Measurements from ENCODE around the gene BOD1.

DNA sequence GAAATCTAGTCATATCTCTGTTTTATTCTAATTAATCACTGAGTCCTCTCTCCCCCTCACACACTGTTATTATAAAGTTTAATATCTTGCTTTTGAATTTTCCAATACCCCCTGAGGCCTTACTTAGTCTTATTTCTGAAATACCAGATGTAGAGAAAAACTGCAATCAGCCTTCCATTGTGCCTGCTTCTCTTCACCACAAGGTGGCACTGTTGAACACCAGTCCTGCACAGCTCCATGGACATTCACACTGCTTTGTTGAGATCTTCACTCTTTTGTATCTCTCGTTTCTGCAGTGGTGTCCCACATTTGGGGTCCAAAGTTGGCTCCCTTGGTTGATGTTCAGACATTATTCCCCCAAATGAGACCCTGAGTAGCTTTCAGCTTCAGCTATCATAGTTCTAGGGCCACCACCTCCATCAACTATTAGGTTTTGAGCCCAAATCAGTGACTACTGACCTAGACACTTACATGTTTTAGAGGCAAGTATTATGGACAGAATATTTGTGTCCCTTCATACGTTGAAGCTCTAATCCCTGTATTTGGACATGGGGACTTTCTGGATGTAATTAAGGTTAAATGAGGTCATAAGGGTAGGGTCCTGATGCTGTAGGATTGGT lies 24.3 kb downstream of the BOD1 start:
- TF ChIP-seq, protein P1, sequence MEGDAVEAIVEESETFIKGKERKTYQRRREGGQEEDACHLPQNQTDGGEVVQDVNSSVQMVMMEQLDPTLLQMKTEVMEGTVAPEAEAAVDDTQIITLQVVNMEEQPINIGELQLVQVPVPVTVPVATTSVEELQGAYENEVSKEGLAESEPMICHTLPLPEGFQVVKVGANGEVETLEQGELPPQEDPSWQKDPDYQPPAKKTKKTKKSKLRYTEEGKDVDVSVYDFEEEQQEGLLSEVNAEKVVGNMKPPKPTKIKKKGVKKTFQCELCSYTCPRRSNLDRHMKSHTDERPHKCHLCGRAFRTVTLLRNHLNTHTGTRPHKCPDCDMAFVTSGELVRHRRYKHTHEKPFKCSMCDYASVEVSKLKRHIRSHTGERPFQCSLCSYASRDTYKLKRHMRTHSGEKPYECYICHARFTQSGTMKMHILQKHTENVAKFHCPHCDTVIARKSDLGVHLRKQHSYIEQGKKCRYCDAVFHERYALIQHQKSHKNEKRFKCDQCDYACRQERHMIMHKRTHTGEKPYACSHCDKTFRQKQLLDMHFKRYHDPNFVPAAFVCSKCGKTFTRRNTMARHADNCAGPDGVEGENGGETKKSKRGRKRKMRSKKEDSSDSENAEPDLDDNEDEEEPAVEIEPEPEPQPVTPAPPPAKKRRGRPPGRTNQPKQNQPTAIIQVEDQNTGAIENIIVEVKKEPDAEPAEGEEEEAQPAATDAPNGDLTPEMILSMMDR (IDR thresholded peaks at IDR 0.05; ENCODE audit: low read depth, low read length, missing input control) = peak; percentile 35
- TF ChIP-seq RAD21 (IDR thresholded peaks at IDR 0.05) (peak; percentile 40 to 55), JUND (IDR thresholded peaks at IDR 0.05) (no peak), SP1 (IDR thresholded peaks at IDR 0.05) (no peak), EGR1 (IDR thresholded peaks at IDR 0.05; ENCODE audit: low read depth in 2 of 2) (no peak), TAF1 (conservative IDR thresholded peaks at IDR 0.05) (no peak), YY1 (IDR thresholded peaks at IDR 0.05) (no peak)
- TF ChIP-seq, protein P2, sequence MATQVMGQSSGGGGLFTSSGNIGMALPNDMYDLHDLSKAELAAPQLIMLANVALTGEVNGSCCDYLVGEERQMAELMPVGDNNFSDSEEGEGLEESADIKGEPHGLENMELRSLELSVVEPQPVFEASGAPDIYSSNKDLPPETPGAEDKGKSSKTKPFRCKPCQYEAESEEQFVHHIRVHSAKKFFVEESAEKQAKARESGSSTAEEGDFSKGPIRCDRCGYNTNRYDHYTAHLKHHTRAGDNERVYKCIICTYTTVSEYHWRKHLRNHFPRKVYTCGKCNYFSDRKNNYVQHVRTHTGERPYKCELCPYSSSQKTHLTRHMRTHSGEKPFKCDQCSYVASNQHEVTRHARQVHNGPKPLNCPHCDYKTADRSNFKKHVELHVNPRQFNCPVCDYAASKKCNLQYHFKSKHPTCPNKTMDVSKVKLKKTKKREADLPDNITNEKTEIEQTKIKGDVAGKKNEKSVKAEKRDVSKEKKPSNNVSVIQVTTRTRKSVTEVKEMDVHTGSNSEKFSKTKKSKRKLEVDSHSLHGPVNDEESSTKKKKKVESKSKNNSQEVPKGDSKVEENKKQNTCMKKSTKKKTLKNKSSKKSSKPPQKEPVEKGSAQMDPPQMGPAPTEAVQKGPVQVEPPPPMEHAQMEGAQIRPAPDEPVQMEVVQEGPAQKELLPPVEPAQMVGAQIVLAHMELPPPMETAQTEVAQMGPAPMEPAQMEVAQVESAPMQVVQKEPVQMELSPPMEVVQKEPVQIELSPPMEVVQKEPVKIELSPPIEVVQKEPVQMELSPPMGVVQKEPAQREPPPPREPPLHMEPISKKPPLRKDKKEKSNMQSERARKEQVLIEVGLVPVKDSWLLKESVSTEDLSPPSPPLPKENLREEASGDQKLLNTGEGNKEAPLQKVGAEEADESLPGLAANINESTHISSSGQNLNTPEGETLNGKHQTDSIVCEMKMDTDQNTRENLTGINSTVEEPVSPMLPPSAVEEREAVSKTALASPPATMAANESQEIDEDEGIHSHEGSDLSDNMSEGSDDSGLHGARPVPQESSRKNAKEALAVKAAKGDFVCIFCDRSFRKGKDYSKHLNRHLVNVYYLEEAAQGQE (IDR thresholded peaks at IDR 0.05) = no peak

All from liver (tissue), 3 donors.